Body of pancreas (tissue), 4 donors: ENCODE data around the gene DNAH12.

Source experiments
- CTCF ChIP-seq, 7 experiments: fragments of 450-650 bp in 4 of 7; fragments of 200-600 bp in 3 of 7; sonication (generic) in 3 of 7; IDR thresholded peaks; one replicate each; pipeline ENCODE4 v1.5.1; 2016 to 2019; ENCODE audit warnings: antibody characterized with exemption in 7 of 7
- POLR2A ChIP-seq, 3 donors: fragments of 450-650 bp; IDR thresholded peaks; one replicate each; pipeline ENCODE4 v1.6.1; 2016; ENCODE audit warnings: antibody characterized with exemption in 3 of 3, mild to moderate bottlenecking in 2 of 3

- TF ChIP-seq CTCF (IDR thresholded peaks at IDR 0.05) (peak in 4 of 7 experiments; percentile 17 to 20 (median 18)), POLR2A (IDR thresholded peaks at IDR 0.05) (no peak)
Observed at GRCh38 chr3:57582474-57583168, 38.5 kb upstream of the DNAH12 start.
